ENCODE results near the gene BTRC. TPM values are rescaled to one million over a fixed set of nuclear protein-coding genes. Genes with fewer than 3 reads are reported as not detected.

Gene BTRC
- polyA plus RNA-seq, 3 donors = 26.8 to 28.3 (median 27.0) TPM

DNA sequence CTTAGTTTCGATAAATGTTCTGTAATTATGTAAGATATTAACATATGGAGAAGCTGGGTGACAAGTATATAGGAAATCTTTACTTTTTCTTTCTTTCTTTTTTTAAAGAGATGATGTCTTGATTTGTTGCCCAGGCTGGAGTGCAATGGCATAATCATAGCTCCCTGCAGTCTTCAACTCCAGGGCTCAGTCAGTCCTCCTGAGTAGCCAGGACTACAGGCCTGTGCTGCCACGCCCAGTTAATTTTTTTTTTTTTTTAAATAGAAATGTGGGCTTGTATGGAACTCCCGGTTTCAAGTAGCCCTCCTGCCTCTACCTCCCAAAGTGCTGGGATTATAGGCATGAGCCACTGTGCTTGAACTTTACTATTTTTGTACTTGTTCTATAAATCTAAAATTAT is 122.4 kb downstream of the BTRC start:
- no peak for DNase-seq (ENCODE audit: low read depth in 3 of 3, low spot score in 2 of 3)

- DNase-seq (ENCODE audit: low read depth in 3 of 3, low spot score in 2 of 3) = no peak
Measured at GRCh38 chr10:101478956-101479355, 125.0 kb downstream of the BTRC start.

GRCh38 chr10:101481256-101481655 is 127.3 kb downstream of the BTRC start:
- DNase-seq (ENCODE audit: low read depth in 3 of 3, low spot score in 2 of 3) = no peak

GRCh38 chr10:101482568-101482967 is 128.6 kb downstream of the BTRC start:
- DNase-seq (ENCODE audit: low read depth in 3 of 3, low spot score in 2 of 3) = no peak

GRCh38 chr10:101484175-101484745 is 130.3 kb downstream of the BTRC start:
- DNase-seq (ENCODE audit: low read depth in 3 of 3, low spot score in 2 of 3) = no peak

DNA sequence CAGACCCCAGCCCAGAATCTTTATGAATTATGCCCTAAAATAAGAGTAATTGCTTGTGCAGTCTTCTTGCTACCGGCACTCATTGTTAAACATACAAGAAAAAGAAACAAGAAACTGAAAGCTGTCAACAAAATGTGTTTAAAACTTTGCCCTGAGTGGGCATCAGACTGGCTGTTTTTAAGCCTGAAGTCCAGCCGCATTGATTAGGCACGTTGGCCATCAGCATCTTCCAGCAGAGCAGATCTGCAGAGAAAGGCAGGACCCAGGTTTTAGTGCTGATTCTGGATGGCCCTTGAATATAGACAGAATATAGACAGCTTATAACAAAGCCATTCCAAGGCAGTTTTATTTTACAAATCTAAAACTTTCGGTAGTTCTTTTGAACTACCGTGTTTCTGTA is 131.2 kb downstream of the BTRC start:
- no peak for DNase-seq (ENCODE audit: low read depth in 3 of 3, low spot score in 2 of 3)

DNA sequence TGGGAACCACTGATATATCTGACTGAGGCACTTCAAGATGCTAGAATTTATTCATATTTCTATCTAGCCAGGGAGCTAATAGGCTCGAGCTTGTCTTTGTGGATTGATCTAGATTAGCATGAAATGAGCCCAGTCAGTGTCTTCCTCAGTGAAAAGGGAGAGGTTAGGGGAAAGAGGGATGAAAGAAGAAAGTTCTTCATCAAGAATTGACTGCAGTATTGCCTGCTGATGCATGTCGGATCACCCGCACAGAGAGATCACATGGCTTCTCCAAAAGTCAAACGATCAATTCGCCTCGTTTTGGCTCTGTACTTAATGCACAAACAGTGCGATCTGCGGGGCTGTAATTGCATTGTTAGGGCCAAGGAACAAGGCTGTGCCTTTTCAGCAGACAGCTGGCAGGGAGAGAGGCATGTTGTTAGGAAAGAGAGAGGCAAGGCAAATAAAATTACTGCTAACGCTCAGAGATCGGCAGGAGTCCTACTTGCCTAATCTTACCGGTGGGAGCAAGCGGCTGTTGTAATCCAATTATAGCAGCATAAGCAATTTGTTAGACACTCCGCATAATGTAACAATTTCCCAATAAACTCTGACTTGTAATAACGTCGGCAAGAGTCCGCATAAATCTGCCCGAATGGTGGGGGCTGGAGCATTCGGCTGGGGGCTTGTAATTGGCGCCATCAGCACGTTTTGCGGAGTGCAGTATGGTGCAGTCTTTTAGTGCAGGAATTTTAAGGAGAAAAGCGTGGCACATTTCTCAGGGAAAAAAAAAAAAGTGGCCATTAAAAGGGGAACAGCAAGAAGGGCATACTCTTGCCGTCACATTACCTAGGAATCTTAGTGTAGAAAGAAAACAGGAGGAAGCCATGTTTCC is 132.0 kb downstream of the BTRC start:
- DNase-seq (ENCODE audit: low read depth in 3 of 3, low spot score in 2 of 3) = no peak

DNA sequence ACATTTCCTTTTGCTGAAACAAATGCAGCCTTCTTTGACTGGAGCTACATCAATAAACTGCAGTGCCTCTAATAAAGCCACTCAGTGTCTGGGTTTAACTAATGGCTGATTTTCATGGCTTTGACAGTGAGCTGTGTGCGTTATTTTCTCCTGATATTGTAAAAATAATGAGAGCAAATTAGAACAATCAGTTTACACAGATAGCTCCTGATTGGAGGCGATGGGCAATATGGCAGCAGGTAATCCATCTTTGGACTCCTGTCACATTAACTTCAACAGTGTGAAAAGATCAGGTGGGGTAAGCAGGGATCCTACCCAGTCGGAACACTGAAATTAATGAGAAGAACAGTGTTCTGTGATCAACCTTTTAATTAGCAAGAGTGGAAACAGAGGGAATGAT is 133.4 kb downstream of the BTRC start:
- no peak for DNase-seq (ENCODE audit: low read depth in 3 of 3, low spot score in 2 of 3)

DNA sequence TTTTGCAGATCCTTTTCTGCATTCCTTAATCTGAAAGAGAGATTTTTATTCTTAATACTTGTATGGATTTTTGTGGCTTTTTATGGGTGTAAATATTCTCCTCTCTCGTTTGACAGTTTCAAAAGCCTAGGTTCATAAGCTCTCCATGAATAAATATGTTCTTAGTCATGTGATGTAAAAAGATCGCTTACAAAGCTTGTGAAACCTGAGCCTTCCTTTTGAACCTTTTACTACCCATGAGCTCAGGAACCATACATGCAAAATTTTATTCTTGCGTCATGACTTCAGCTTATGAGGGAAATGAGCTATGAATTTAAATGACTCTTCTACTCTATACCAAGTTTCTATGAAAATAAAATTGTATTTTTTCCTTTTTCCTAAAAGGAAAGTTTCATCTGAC is 135.4 kb downstream of the BTRC start:
- DNase-seq (ENCODE audit: low read depth in 3 of 3, low spot score in 2 of 3) = no peak

DNA sequence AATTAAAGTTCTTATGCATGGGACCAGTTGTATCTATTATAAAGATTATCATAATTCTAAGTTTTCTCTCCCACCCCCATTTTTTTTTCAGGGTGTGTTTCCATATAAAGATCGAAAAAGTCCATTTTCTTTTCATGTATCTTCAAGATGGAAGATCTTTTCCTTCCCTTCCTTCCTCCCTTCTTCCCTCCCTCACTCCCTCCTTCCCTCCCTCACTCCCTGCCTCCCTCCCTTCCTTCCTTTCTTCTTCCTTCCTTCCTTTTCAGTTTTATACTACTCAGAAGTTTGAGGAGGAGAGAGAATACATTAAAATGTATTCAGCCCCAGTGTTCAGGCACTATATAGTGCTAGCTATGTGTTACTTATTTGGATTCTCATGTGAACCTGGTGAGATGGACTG is 136.1 kb downstream of the BTRC start:
- DNase-seq (ENCODE audit: low read depth in 3 of 3, low spot score in 2 of 3) = no peak

GRCh38 chr10:101492205-101492604 is 138.2 kb downstream of the BTRC start:
- DNase-seq (ENCODE audit: low read depth in 3 of 3, low spot score in 2 of 3) = no peak

GRCh38 chr10:101492814-101493213 is 138.8 kb downstream of the BTRC start:
- DNase-seq (ENCODE audit: low read depth in 3 of 3, low spot score in 2 of 3) = no peak

GRCh38 chr10:101493249-101493648 is 139.3 kb downstream of the BTRC start:
- no peak for DNase-seq (ENCODE audit: low read depth in 3 of 3, low spot score in 2 of 3)

- DNase-seq (ENCODE audit: low read depth in 3 of 3, low spot score in 2 of 3) = no peak
Measured at GRCh38 chr10:101493782-101494281, 139.9 kb downstream of the BTRC start.

DNA sequence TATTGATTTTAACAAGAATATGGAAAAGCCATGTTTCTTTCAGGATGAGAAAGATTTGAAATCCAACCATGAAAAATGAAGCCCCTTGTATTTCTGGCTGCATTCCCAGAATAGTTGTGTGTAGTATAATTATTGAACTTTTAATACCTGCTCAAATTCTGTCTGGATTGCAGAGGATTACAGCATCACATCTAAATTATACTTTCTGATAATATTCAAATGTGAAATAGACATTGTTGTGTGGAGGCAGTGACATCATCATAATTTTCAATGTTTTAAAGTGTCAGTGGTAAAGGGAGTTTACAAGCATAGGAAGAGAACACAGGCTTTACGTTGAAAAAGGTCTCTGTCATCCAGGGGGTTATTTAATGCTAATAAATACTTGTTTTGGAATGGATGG is 140.7 kb downstream of the BTRC start:
- DNase-seq (ENCODE audit: low read depth in 3 of 3, low spot score in 2 of 3) = no peak

DNA sequence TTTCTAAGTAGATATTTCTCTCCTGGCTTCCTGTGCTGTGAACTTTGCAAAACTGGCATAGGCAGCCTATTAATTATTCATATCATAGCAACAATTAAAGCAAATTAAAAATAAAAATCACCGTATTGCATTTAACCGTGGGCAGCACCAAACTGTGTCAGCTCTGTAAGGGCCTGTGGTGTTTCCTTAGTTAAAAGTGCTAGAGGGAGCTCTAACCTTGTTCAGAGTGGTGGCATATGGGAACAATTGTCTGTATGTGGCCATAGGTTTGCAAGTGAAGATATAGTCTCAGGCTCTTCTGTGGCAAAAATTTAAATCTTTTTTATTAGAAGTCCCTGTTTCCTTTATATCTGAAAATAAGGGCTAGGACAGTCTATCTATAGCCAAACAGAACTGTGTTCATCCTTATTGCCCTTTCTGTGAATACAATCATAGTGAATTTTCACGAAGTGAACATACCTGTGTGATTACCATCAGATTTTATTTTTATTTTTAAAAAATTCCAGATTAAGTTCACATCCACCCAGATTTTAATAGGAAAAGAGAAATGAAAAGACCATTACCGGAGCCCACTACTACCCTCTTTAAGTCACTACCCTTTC is 141.5 kb downstream of the BTRC start:
- no peak for DNase-seq (ENCODE audit: low read depth in 3 of 3, low spot score in 2 of 3)

DNA sequence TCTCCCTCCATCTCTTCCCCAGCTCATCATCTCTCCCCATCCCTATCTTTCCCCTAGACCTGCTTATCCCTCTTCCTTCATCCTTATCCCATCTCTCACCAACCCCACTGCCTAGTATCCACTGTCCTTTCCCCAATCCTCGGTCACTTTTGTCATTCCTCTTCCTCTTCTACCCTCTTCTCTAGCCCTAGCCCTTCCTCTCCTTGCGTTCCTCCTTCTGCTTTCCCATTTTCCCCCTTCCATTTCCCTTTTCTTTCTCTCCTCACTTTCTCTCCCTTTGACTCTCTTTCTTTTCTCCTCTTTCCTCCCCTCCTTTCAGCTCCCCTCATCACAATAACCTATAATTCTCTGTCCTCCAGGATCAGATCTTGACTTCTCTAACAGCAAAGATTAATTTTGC is 150.5 kb downstream of the BTRC start:
- DNase-seq (ENCODE audit: low read depth in 3 of 3, low spot score in 2 of 3) = no peak

GRCh38 chr10:101506829-101507661 is 153.1 kb downstream of the BTRC start:
- DNase-seq (ENCODE audit: low read depth in 3 of 3, low spot score in 2 of 3) = no peak

DNA sequence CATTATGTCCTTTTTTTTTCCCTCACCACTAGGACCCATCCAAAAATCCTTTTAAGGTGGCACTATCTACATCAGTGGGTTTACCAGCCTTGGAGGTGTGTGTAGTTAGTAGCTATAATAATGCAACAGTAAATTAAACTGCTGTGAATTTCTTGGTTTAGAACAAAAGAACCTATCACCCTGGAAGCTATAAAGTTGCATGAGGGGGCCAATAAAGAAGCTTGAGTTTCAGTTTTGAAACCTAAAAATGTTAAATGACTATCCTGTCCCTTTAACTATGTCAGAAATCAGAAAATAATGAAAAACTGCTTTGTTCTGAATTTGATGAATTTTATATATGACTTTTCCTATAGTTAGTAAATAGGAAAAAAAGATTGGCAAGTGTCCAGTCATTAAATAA is 153.9 kb downstream of the BTRC start:
- no peak for DNase-seq (ENCODE audit: low read depth in 3 of 3, low spot score in 2 of 3)

GRCh38 chr10:101511938-101512337 is 158.0 kb downstream of the BTRC start:
- DNase-seq (ENCODE audit: low read depth in 3 of 3, low spot score in 2 of 3) = no peak

DNA sequence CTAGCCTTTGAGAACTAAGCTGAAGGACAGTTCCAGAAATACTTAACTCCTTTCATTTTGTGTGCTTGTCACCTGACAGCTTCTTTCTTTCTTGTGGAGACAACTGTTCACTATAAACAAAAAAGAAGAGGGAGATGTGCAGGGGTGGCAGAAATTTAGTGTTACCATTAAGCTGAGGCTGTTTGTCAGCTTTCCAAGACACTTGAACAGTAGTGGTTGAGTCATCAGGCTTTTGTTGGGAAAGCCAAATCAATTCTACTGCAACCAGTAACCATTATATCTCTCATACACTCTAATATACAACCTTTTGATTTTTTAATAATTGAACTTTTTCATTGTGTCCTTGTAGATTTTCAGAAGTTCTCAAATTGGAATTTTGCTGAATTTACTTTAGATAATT is 158.8 kb downstream of the BTRC start:
- DNase-seq (ENCODE audit: low read depth in 3 of 3, low spot score in 2 of 3) = no peak

Measured in right renal cortex interstitium (tissue), 3 donors.